ENCODE measurements around the gene OR51E2.

GRCh38 chr11:4697585-4697984, at the start of gene OR51E2:
- TF ChIP-seq CTCF (IDR thresholded peaks at IDR 0.05; ENCODE audit: poor library complexity) (peak; percentile 16), EZH2 (IDR thresholded peaks at IDR 0.05; ENCODE audit: borderline replicate concordance) (no peak), EZH2phosphoT487 (IDR thresholded peaks at IDR 0.05; ENCODE audit: low read depth, severe bottlenecking, unreplicated experiment) (no peak)
